HepG2 (cell line): ENCODE measurements around the gene PPP3R1. TPM values are rescaled to one million over a fixed set of nuclear protein-coding genes. Genes with fewer than 3 reads are reported as not detected.

ENCODE experiments used
- DBP ChIP-seq: sonication (generic); formaldehyde crosslinking; IDR thresholded peaks from 2 replicates; pipeline ENCODE4 v1.4.0; 2020; ENCODE audit warnings: missing genetic modification reagents; ENCODE audit errors: not compliant biosample characterization
- EHMT2 ChIP-seq: fragments of 200-600 bp; sonication (generic); IDR thresholded peaks from 2 replicates; pipeline ENCODE4 v1.7.0; 2017; ENCODE audit warnings: antibody characterized with exemption, low read depth, low read length, borderline replicate concordance
- FOXA1 ChIP-seq, 2 experiments: fragments of 450-650 bp in 1 of 2; sonication (generic) in 1 of 2; formaldehyde crosslinking in 1 of 2; IDR thresholded peaks; 2 replicates each; pipeline versions ENCODE4 v1.4.0 to v1.6.1; 2016 to 2020; ENCODE audit warnings: missing genetic modification reagents in 1 of 2
- KLF6 ChIP-seq: IDR thresholded peaks from 2 replicates; pipeline ENCODE4 v1.8.0; 2016; ENCODE audit warnings: missing biosample characterization, missing genetic modification reagents
- LRRFIP1 ChIP-seq: sonication (generic); formaldehyde crosslinking; conservative IDR thresholded peaks from 2 replicates; pipeline ENCODE4 v1.4.0; 2020; ENCODE audit warnings: missing genetic modification reagents
- NFE2L2 ChIP-seq: fragments of 150-350 bp; IDR thresholded peaks from 2 replicates; pipeline ENCODE4 v1.6.1; 2014; ENCODE audit warnings: low read length
- THRA ChIP-seq: sonication (generic); formaldehyde crosslinking; IDR thresholded peaks from 2 replicates; pipeline ENCODE4 v1.4.0; 2020; ENCODE audit warnings: missing genetic modification reagents, borderline replicate concordance
- ZNF30 ChIP-seq: sonication (generic); formaldehyde crosslinking; IDR thresholded peaks from 2 replicates; pipeline ENCODE4 v1.5.0; 2020; ENCODE audit warnings: mild to moderate bottlenecking, missing genetic modification reagents
- ZNF597 ChIP-seq: sonication (generic); formaldehyde crosslinking; IDR thresholded peaks from 2 replicates; pipeline ENCODE4 v1.5.0; 2020; ENCODE audit warnings: missing genetic modification reagents
- polyA plus RNA-seq, 8 experiments: library from polyadenylated mRNA; depleted of rRNA in 3 of 8; stranded (reverse) in 7 of 8; unstranded in 1 of 8; fragments of >200 nt; fragmentation: Illumina TruSeq in 4 of 8; extraction: Trizol in 4 of 8; gene quantifications; 2 replicates each; pipeline versions ENCODE4 v1.2.1 to v1.2.3, GENCODE V29; 2011 to 2016; ENCODE audit warnings: low read depth in 4 of 8, missing spikeins in 1 of 8, mixed read lengths in 1 of 8; ENCODE audit not compliant: insufficient read depth in 1 of 8
- total RNA-seq, 5 experiments: library from RNA; depleted of rRNA; stranded (reverse); fragments of >200 nt; fragmentation: Illumina TruSeq; extraction: Trizol; gene quantifications; 2 replicates each; pipeline ENCODE4 v1.2.3, GENCODE V29; 2016; ENCODE audit warnings: low read depth in 1 of 5

PPP3R1 gene
- total and polyA plus RNA-seq, 2 of the 13 experiments (the other 11 are each of a cell fraction or from before 2014, with no cell fraction given), result 11.6 to 25.7 TPM

- TF ChIP-seq LRRFIP1 (CRISPR knock-in tag) (no peak), ZNF30 (peak; percentile 52; the same call in 1 of the 2 replicates), FOXA1 (IDR thresholded peaks at IDR 0.05) (no peak), FOXA1 (CRISPR knock-in tag; IDR thresholded peaks at IDR 0.05) (no peak; the same call in 1 of the 2 replicates), EHMT2 (no peak), NFE2L2 (no peak), ZNF597 (CRISPR knock-in tag) (no peak), DBP (CRISPR knock-in tag) (no peak), KLF6 (CRISPR knock-in tag) (peak; percentile 6; the same call in 1 of the 2 replicates), THRA (CRISPR knock-in tag) (no peak; the same call in 1 of the 2 replicates)
Measured at GRCh38 chr2:68157002-68157401, 95.3 kb downstream of the PPP3R1 start (continued).
